HTR-8/SVneo (cell line): ENCODE results near the gene ALKAL2.

Source experiments
- DNase-seq: peaks from one replicate; pipeline ENCODE4 v3.0.0; 2011; ENCODE audit warnings: low spot score, mixed read lengths; ENCODE audit not compliant: insufficient read length
- FAIRE-seq: peaks from 2 replicates; lab custom pipeline; 2011; peaks lifted over from hg19 to GRCh38; lab: Jason Lieb, UNC

ALKAL2 gene

GRCh38 chr2:295090-295489 lies 7.2 kb upstream of the ALKAL2 start:
- FAIRE-seq: peak; percentile 77
- DNase-seq: no peak

GRCh38 chr2:290090-290722 lies 2.3 kb upstream of the ALKAL2 start:
- FAIRE-seq (peak; percentile 69), DNase-seq (peak; percentile 49)

GRCh38 chr2:289362-290089 lies 1.6 kb upstream of the ALKAL2 start:
- FAIRE-seq (peak; percentile 72), DNase-seq (no peak)

- DNase-seq (no peak), FAIRE-seq (no peak)
Observed at GRCh38 chr2:288758-289361, 969 bp upstream of the ALKAL2 start.

- DNase-seq (no peak), FAIRE-seq (no peak)
Observed at GRCh38 chr2:287471-287885, 413 bp downstream of the ALKAL2 start.

GRCh38 chr2:286774-287392 lies 1.0 kb downstream of the ALKAL2 start:
- FAIRE-seq: no peak

GRCh38 chr2:286035-286434 lies 1.9 kb downstream of the ALKAL2 start:
- FAIRE-seq (no peak), DNase-seq (no peak)

More at GRCh38 chr2:286774-287392, 1.0 kb downstream of the ALKAL2 start:
- no peak for DNase-seq

- DNase-seq (peak; percentile 29), FAIRE-seq (no peak)
Observed at GRCh38 chr2:285531-285930, 2.4 kb downstream of the ALKAL2 start.

GRCh38 chr2:284896-285492 lies 2.9 kb downstream of the ALKAL2 start:
- DNase-seq (no peak), FAIRE-seq (no peak)

- FAIRE-seq (peak; percentile 9), DNase-seq (no peak)
Observed at GRCh38 chr2:283996-284794, 3.7 kb downstream of the ALKAL2 start.

- no peak for DNase-seq
- FAIRE-seq: no peak
Observed at GRCh38 chr2:282371-283263, 5.3 kb downstream of the ALKAL2 start.

GRCh38 chr2:281381-281780 lies 6.5 kb downstream of the ALKAL2 start:
- FAIRE-seq (no peak), DNase-seq (no peak)

GRCh38 chr2:280650-281110 lies 7.2 kb downstream of the ALKAL2 start:
- DNase-seq (no peak), FAIRE-seq (no peak)

- FAIRE-seq (no peak), DNase-seq (no peak)
Observed at GRCh38 chr2:279956-280649, 7.8 kb downstream of the ALKAL2 start.

GRCh38 chr2:279366-279765 lies 8.5 kb downstream of the ALKAL2 start:
- DNase-seq (no peak), FAIRE-seq (no peak)

- FAIRE-seq (no peak), DNase-seq (no peak)
Observed at GRCh38 chr2:278927-279320, 9.0 kb downstream of the ALKAL2 start.

GRCh38 chr2:278312-278926 lies 9.5 kb downstream of the ALKAL2 start:
- peak; percentile 33 for FAIRE-seq

GRCh38 chr2:275466-275865 lies 12.4 kb downstream of the ALKAL2 start:
- FAIRE-seq: peak; percentile 72
- DNase-seq: no peak

More at GRCh38 chr2:278312-278926, 9.5 kb downstream of the ALKAL2 start:
- DNase-seq: no peak
